ENCODE results near the gene VAV3. TPM values are rescaled to one million over a fixed set of nuclear protein-coding genes. Genes with fewer than 3 reads are reported as not detected.

The VAV3 gene
- total RNA-seq, 1 experiment from 2014 or later, result 0.57 TPM

- no peaks in the 10 kb centered on the region for H3K27me3 Mint-ChIP-seq (ENCODE audit: insufficient read depth, unreplicated experiment)
- H3K4me3 Mint-ChIP-seq (ENCODE audit: unreplicated experiment), result peak overlapping the region; percentile 64
- Histone ChIP-seq H3K27me3 (replicated peaks; ENCODE audit: control insufficient read depth, insufficient read depth, low read length) (no peaks in the 10 kb centered on the region), H3K4me3 (ENCODE audit: low read depth, low read length) (no peak overlapping the region), H3K9me3 (no peaks in the 10 kb centered on the region), H3K36me3 (ENCODE audit: control insufficient read depth, insufficient read depth, low read length) (no peaks in the 10 kb centered on the region), H3K4me1 (no peaks in the 10 kb centered on the region)
- no peaks in the 10 kb centered on the region for H3K36me3 Mint-ChIP-seq (ENCODE audit: insufficient read depth, unreplicated experiment)
- peaks cover 9% of the 10 kb centered on the region for H3K9me3 Mint-ChIP-seq (ENCODE audit: unreplicated experiment)
- no peak overlapping the region for H3K27ac Mint-ChIP-seq (ENCODE audit: unreplicated experiment)
- TF ChIP-seq CTCF (IDR thresholded peaks at IDR 0.05; ENCODE audit: insufficient read depth in 1 of 2, low read depth in 1 of 2, low read length in 1 of 2, severe bottlenecking in 1 of 2, unreplicated experiment in 1 of 2), result no peak
- intact Hi-C loops (cut with micrococcal nuclease; ENCODE audit: unreplicated experiment), result no loop called here
- ChIA-PET POLR2A (no interaction called here), CTCF (no interaction called here)
- DNase-seq, result peak in 1 of 2 experiments; percentile 1
- BruUV-seq (replicated peaks), result no TSS peak
- H3K4me1 Mint-ChIP-seq (ENCODE audit: low read depth, unreplicated experiment), result no peaks in the 10 kb centered on the region
Observed at GRCh38 chr1:107963601-107964335, 1.2 kb downstream of the VAV3 start.

GRCh38 chr1:107963008-107963407 lies 2.0 kb downstream of the VAV3 start:
- Mint-ChIP-seq H3K4me1 (ENCODE audit: low read depth, unreplicated experiment) (no peaks in the 10 kb centered on the region), H3K4me3 (ENCODE audit: unreplicated experiment) (no peak overlapping the region), H3K36me3 (ENCODE audit: insufficient read depth, unreplicated experiment) (no peaks in the 10 kb centered on the region), H3K27ac (ENCODE audit: unreplicated experiment) (no peak overlapping the region), H3K9me3 (ENCODE audit: unreplicated experiment) (peaks cover 9% of the 10 kb centered on the region), H3K27me3 (ENCODE audit: insufficient read depth, unreplicated experiment) (no peaks in the 10 kb centered on the region)
- BruUV-seq (replicated peaks), result no TSS peak
- ChIA-PET CTCF (no interaction called here), POLR2A (no interaction called here)
- Histone ChIP-seq H3K4me1 (no peaks in the 10 kb centered on the region), H3K36me3 (ENCODE audit: control insufficient read depth, insufficient read depth, low read length) (no peaks in the 10 kb centered on the region), H3K4me3 (ENCODE audit: low read depth, low read length) (no peak overlapping the region), H3K27me3 (replicated peaks; ENCODE audit: control insufficient read depth, insufficient read depth, low read length) (no peaks in the 10 kb centered on the region), H3K9me3 (no peaks in the 10 kb centered on the region)
- intact Hi-C loops (cut with micrococcal nuclease; ENCODE audit: unreplicated experiment), result no loop called here
- no peak for DNase-seq
- no peak for TF ChIP-seq CTCF (IDR thresholded peaks at IDR 0.05; ENCODE audit: insufficient read depth in 1 of 2, low read depth in 1 of 2, low read length in 1 of 2, severe bottlenecking in 1 of 2, unreplicated experiment in 1 of 2)

- no peaks in the 10 kb centered on the region for H3K9me3 ChIP-seq
- peaks cover 5% of the 10 kb centered on the region for H3K27me3 Mint-ChIP-seq (ENCODE audit: insufficient read depth, unreplicated experiment)
- H3K36me3 ChIP-seq (ENCODE audit: control insufficient read depth, insufficient read depth, low read length), result no peaks in the 10 kb centered on the region
- no peak for TF ChIP-seq CTCF (IDR thresholded peaks at IDR 0.05; ENCODE audit: insufficient read depth in 1 of 2, low read depth in 1 of 2, low read length in 1 of 2, severe bottlenecking in 1 of 2, unreplicated experiment in 1 of 2)
- peaks cover 6% of the 10 kb centered on the region for H3K9me3 Mint-ChIP-seq (ENCODE audit: unreplicated experiment)
- CTCF ChIA-PET, result no interaction called here
- no TSS peak for BruUV-seq (replicated peaks)
- H3K4me3 ChIP-seq (ENCODE audit: low read depth, low read length), result no peak overlapping the region
- no peak for DNase-seq
- POLR2A ChIA-PET, result no interaction called here
- H3K4me3 Mint-ChIP-seq (ENCODE audit: unreplicated experiment), result no peak overlapping the region
- intact Hi-C loops (cut with micrococcal nuclease; ENCODE audit: unreplicated experiment), result no loop called here
- H3K27ac Mint-ChIP-seq (ENCODE audit: unreplicated experiment), result no peak overlapping the region
- no peaks in the 10 kb centered on the region for H3K27me3 ChIP-seq (replicated peaks; ENCODE audit: control insufficient read depth, insufficient read depth, low read length)
- H3K4me1 Mint-ChIP-seq (ENCODE audit: low read depth, unreplicated experiment), result no peaks in the 10 kb centered on the region
- H3K4me1 ChIP-seq, result no peaks in the 10 kb centered on the region
- no peaks in the 10 kb centered on the region for H3K36me3 Mint-ChIP-seq (ENCODE audit: insufficient read depth, unreplicated experiment)
Observed at GRCh38 chr1:107954719-107955415, 10.1 kb downstream of the VAV3 start.

All from Caco-2 (cell line).